ENCODE data around the gene XRCC3.

XRCC3 gene

DNA sequence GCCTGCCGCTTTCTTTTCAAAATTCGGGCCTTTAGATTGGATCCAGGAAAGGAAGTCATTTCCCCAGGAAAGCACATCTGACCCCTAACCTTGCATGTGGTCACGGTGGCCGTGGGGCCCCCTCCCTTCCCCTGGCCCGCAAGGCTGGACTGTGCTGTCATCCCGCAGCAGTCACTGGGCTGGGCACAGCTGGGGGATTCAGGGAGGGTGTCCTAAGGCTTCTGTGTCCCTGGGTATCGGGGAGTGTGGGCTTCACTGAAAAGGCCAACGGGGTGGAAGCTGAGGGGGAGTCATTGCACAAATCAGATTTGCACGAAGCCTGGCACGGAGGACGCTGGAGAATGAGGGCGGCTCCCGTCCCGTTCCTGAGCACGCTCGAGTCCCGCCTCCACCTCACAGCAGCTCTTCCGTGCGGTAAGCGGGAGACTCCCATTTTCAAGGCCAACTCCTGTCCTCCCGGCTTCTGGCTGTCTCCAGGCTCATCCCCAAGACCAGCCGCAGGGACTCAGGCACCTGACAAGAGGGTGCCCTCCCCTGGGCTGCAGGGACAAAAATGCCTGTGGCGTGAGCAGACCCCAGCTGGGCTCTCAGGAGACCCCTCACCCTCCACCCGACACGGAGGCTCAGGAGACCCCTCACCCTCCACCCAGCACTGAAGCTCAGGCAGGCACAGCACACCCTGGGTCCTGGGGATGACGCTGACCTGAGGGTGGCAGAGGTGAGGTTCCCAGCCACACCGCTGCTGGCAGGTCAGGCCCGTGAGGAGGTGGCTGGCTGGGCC is 9.6 kb downstream of the XRCC3 start:
- peaks cover 13 to 92% of the 10 kb centered on the region in 2 experiments for H3K36me3 ChIP-seq (ENCODE audit: control insufficient read depth in 2 of 2, insufficient read depth in 1 of 2, low read length in 2 of 2)
- CTCF ChIA-PET: no interaction called here
- TF ChIP-seq ZNF423 (tag by site-specific recombination; IDR thresholded peaks at IDR 0.05) (no peak), WT1 (tag by site-specific recombination; IDR thresholded peaks at IDR 0.05) (0 out of 2 replicates have a peak, but pooled peaks have one; percentile 15)
- TF ChIP-seq, protein P1, sequence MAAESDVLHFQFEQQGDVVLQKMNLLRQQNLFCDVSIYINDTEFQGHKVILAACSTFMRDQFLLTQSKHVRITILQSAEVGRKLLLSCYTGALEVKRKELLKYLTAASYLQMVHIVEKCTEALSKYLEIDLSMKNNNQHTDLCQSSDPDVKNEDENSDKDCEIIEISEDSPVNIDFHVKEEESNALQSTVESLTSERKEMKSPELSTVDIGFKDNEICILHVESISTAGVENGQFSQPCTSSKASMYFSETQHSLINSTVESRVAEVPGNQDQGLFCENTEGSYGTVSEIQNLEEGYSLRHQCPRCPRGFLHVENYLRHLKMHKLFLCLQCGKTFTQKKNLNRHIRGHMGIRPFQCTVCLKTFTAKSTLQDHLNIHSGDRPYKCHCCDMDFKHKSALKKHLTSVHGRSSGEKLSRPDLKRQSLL (tag by site-specific recombination; IDR thresholded peaks at IDR 0.05): peak; percentile 44; the same call in 1 of the 2 replicates
- no peaks in the 10 kb centered on the region for H3K4me1 ChIP-seq (ENCODE audit: control insufficient read depth, insufficient read depth, low read length)
- no peak overlapping the region for H3K27ac ChIP-seq (ENCODE audit: extremely low read depth, low read depth, low read length)
- H3K9me3 ChIP-seq (ENCODE audit: control insufficient read depth, insufficient read depth, low read depth, low read length): no peaks in the 10 kb centered on the region
- no peak overlapping the region for H3K4me3 ChIP-seq (ENCODE audit: low read depth, low read length)
- POLR2A ChIA-PET: interaction anchor here (1.4 kb wide), 1 partner anchor 10 kb away, joined by 4 read pairs; the partner anchor contains the start of gene ZFYVE21

DNA sequence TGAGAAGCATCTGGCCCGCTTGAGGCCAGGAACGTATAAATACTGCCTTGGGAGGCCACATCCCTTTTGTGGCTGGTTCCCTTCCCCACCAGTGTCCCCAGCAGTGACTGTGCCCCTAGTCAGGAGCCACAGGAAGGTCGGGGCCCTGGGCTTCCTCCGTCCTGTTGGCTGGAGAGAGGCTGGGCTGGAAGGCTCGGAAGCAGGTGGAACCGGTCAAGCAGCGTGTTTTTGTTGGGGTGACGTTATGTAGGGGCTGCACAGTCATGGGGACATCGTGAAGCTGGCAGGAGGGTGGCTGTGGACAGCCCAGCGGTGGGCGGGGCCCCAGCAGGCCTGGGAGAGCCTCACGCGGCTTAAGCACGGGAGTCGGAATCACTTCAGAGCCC is 10.1 kb downstream of the XRCC3 start:
- H3K27ac ChIP-seq (ENCODE audit: extremely low read depth, low read depth, low read length): no peak overlapping the region
- peaks cover 7 to 95% of the 10 kb centered on the region in 2 experiments for H3K36me3 ChIP-seq (ENCODE audit: control insufficient read depth in 2 of 2, insufficient read depth in 1 of 2, low read length in 2 of 2)
- POLR2A ChIA-PET: interaction anchor here (1.4 kb wide), 1 partner anchor 11 kb away, joined by 4 read pairs; the partner anchor contains the start of gene ZFYVE21
- no peak overlapping the region for H3K4me3 ChIP-seq (ENCODE audit: low read depth, low read length)
- TF ChIP-seq ZNF350 (tag by site-specific recombination; IDR thresholded peaks at IDR 0.05): no peak
- TF ChIP-seq ZNF658 (tag by site-specific recombination; IDR thresholded peaks at IDR 0.05): no peak
- TF ChIP-seq ZNF2 (tag by site-specific recombination; IDR thresholded peaks at IDR 0.05): no peak
- no peak for TF ChIP-seq SCRT2 (tag by site-specific recombination; IDR thresholded peaks at IDR 0.05)
- no peak for TF ChIP-seq ZNF792 (tag by site-specific recombination; IDR thresholded peaks at IDR 0.05)
- TF ChIP-seq GLI2 (tag by site-specific recombination; IDR thresholded peaks at IDR 0.05; ENCODE audit: borderline replicate concordance, low read depth): no peak
- TF ChIP-seq, protein P2, sequence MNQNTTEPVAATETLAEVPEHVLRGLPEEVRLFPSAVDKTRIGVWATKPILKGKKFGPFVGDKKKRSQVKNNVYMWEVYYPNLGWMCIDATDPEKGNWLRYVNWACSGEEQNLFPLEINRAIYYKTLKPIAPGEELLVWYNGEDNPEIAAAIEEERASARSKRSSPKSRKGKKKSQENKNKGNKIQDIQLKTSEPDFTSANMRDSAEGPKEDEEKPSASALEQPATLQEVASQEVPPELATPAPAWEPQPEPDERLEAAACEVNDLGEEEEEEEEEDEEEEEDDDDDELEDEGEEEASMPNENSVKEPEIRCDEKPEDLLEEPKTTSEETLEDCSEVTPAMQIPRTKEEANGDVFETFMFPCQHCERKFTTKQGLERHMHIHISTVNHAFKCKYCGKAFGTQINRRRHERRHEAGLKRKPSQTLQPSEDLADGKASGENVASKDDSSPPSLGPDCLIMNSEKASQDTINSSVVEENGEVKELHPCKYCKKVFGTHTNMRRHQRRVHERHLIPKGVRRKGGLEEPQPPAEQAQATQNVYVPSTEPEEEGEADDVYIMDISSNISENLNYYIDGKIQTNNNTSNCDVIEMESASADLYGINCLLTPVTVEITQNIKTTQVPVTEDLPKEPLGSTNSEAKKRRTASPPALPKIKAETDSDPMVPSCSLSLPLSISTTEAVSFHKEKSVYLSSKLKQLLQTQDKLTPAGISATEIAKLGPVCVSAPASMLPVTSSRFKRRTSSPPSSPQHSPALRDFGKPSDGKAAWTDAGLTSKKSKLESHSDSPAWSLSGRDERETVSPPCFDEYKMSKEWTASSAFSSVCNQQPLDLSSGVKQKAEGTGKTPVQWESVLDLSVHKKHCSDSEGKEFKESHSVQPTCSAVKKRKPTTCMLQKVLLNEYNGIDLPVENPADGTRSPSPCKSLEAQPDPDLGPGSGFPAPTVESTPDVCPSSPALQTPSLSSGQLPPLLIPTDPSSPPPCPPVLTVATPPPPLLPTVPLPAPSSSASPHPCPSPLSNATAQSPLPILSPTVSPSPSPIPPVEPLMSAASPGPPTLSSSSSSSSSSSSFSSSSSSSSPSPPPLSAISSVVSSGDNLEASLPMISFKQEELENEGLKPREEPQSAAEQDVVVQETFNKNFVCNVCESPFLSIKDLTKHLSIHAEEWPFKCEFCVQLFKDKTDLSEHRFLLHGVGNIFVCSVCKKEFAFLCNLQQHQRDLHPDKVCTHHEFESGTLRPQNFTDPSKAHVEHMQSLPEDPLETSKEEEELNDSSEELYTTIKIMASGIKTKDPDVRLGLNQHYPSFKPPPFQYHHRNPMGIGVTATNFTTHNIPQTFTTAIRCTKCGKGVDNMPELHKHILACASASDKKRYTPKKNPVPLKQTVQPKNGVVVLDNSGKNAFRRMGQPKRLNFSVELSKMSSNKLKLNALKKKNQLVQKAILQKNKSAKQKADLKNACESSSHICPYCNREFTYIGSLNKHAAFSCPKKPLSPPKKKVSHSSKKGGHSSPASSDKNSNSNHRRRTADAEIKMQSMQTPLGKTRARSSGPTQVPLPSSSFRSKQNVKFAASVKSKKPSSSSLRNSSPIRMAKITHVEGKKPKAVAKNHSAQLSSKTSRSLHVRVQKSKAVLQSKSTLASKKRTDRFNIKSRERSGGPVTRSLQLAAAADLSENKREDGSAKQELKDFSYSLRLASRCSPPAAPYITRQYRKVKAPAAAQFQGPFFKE (tag by site-specific recombination; IDR thresholded peaks at IDR 0.05; ENCODE audit: borderline replicate concordance): no peak
- no peak for TF ChIP-seq ZNF157 (tag by site-specific recombination; IDR thresholded peaks at IDR 0.05)
- TF ChIP-seq ZBTB7A (tag by site-specific recombination; IDR thresholded peaks at IDR 0.05; ENCODE audit: low read depth): no peak
- no peak for TF ChIP-seq ZNF433 (tag by site-specific recombination; IDR thresholded peaks at IDR 0.05; ENCODE audit: low read depth)
- no peak for TF ChIP-seq ZSCAN16 (tag by site-specific recombination; IDR thresholded peaks at IDR 0.05)
- TF ChIP-seq, protein P3, sequence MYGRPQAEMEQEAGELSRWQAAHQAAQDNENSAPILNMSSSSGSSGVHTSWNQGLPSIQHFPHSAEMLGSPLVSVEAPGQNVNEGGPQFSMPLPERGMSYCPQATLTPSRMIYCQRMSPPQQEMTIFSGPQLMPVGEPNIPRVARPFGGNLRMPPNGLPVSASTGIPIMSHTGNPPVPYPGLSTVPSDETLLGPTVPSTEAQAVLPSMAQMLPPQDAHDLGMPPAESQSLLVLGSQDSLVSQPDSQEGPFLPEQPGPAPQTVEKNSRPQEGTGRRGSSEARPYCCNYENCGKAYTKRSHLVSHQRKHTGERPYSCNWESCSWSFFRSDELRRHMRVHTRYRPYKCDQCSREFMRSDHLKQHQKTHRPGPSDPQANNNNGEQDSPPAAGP (tag by site-specific recombination; IDR thresholded peaks at IDR 0.05): no peak
- TF ChIP-seq, protein P4, sequence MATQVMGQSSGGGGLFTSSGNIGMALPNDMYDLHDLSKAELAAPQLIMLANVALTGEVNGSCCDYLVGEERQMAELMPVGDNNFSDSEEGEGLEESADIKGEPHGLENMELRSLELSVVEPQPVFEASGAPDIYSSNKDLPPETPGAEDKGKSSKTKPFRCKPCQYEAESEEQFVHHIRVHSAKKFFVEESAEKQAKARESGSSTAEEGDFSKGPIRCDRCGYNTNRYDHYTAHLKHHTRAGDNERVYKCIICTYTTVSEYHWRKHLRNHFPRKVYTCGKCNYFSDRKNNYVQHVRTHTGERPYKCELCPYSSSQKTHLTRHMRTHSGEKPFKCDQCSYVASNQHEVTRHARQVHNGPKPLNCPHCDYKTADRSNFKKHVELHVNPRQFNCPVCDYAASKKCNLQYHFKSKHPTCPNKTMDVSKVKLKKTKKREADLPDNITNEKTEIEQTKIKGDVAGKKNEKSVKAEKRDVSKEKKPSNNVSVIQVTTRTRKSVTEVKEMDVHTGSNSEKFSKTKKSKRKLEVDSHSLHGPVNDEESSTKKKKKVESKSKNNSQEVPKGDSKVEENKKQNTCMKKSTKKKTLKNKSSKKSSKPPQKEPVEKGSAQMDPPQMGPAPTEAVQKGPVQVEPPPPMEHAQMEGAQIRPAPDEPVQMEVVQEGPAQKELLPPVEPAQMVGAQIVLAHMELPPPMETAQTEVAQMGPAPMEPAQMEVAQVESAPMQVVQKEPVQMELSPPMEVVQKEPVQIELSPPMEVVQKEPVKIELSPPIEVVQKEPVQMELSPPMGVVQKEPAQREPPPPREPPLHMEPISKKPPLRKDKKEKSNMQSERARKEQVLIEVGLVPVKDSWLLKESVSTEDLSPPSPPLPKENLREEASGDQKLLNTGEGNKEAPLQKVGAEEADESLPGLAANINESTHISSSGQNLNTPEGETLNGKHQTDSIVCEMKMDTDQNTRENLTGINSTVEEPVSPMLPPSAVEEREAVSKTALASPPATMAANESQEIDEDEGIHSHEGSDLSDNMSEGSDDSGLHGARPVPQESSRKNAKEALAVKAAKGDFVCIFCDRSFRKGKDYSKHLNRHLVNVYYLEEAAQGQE (tag by site-specific recombination; IDR thresholded peaks at IDR 0.05): no peak
- no peak for TF ChIP-seq ZNF558 (tag by site-specific recombination; IDR thresholded peaks at IDR 0.05)
- TF ChIP-seq ZNF19 (tag by site-specific recombination; IDR thresholded peaks at IDR 0.05; ENCODE audit: low read depth): no peak
- TF ChIP-seq ZNF501 (tag by site-specific recombination; IDR thresholded peaks at IDR 0.05): no peak
- no peak for TF ChIP-seq ZNF266 (tag by site-specific recombination; IDR thresholded peaks at IDR 0.05; ENCODE audit: low read depth)
- no peaks in the 10 kb centered on the region for H3K9me3 ChIP-seq (ENCODE audit: control insufficient read depth, insufficient read depth, low read depth, low read length)
- CTCF ChIA-PET: no interaction called here
- no peaks in the 10 kb centered on the region for H3K4me1 ChIP-seq (ENCODE audit: control insufficient read depth, insufficient read depth, low read length)

Measured in HEK293 (cell line).